GM18520 (cell line): ENCODE measurements around the gene DUSP23.
A peak's percentile ranks its signal among the peaks of the same experiment; 100 is the strongest.

ENCODE experiments used
- ATAC-seq: cut with Tn5 transposase; IDR thresholded peaks from one replicate; pipeline ENCODE4 v1.9.1; 2021; ENCODE audit not compliant: unreplicated experiment

DUSP23 gene

DNA sequence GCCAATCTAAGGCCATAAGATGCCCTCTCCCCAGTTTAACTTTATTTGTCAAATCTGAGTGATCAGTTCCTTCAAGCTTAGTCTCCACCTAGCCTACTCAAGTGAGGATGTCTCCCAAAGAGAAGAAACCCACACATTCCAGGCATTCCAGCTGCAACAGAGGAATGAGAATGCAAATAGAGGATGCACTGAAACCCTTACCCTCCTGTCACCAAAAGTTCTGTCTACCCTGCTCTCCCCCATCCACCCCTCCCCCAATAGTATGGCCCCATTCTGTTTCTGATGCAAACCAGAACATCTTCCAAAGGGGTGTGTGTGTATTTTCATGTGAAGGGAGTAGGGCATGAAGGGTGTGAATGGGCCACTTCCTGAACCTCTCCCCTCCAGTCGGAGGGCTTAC lies 3.0 kb downstream of the DUSP23 start:
- no peak for ATAC-seq

DNA sequence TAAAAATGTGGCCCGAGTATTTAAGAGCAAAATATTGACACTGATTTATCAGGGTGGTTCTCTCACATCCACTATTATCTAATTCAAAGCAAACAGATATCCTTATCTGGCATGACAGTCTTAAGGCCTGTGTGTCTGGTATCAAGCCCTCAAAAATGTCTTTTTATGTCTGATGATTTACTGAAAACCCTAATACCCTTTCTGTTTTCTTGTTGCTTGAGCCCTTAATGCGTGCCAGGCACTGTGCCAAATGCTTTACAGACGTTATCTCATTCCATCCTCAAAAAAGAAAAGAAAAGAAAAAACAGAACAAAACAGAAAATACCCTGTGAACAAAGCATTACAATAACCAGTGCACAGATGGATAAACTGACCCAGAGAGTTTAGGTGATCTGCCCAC lies 5.7 kb downstream of the DUSP23 start:
- ATAC-seq, result no peak

DNA sequence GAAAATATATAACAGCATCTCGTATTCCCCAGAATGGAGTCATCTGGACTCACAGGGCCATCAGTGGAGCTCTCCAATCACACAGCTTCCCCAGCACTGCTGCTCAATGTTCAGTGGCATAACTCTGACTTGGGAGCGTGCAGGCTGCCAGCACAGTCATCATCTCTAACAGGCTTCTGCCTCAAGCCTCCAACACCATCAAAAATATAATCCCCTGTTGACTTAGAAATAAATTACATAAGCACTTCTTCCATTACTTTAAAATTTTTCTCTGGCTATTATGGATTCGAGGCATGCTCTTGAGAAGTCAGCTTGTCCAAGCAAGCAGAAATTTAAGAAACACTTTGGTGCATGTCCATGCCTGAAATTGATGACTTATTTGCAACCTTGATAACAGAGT lies 6.2 kb downstream of the DUSP23 start:
- ATAC-seq, result no peak

DNA sequence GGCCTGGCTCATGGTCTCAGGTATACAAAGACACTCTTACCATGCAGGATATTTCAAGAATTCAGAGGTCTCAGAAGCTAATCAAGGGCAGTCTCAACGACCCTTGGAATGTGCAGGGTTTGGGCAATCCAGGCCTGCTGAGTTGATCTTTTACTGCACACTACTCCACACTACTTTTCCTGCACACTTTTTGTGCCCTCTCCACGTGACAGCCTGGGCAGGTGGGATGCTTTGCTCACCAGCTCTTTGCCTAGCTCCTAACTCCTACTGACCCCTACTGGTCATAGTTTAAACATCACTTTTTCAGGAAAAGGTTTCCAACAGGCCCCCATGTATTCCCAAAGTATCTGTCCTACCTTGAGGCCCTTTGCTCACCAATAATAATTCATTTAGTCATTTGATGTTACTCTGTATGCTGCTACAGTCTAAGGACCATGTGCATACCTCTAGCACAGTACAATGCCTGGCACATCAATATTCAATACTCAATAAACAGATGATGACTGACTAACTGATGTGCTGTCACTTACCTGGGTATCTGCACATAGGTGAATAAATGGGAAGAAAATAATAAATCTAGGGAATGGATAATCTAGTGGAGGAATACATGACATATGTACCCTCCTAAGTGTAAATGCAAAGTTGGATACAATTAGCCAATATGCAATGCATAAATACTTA lies 9.6 kb downstream of the DUSP23 start:
- no peak for ATAC-seq

DNA sequence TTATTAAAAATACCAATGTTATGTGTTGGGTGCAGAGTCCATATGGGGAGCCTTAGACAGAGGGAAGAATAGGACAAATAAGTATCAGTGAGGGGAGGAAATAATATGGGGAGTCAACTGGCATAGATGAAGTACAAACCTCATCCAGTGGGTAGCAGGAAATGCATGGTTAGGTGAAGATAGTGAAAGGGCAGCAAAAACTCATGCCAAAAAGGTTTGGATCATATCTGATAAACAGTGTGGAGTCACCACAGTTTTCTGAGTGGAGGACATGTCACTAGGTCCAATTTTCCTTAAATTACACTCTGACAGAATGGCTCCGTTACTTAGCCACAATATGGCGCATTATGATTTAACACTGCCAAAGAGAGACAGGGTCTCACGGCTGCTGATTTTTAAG lies 10.3 kb downstream of the DUSP23 start:
- ATAC-seq, result no peak

DNA sequence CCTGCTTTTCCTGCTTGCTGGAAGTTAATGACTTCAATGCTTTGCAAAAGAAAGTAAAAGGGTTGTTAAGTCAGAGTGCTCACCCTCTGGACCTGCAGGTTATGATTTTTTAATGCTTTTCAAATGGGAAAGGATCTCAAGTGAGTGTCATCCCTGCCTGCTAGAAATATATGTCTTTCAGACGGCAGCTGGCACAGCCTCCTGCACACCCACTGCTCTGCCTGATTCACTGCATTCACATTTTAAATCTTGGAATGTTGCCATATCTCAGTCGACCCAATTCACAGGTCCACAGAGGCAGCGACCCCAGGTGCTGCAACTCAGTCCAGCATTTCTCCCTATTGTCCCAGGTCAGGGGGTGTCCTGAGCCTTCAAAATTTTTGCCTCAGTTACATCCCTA lies 10.7 kb downstream of the DUSP23 start:
- no peak for ATAC-seq

DNA sequence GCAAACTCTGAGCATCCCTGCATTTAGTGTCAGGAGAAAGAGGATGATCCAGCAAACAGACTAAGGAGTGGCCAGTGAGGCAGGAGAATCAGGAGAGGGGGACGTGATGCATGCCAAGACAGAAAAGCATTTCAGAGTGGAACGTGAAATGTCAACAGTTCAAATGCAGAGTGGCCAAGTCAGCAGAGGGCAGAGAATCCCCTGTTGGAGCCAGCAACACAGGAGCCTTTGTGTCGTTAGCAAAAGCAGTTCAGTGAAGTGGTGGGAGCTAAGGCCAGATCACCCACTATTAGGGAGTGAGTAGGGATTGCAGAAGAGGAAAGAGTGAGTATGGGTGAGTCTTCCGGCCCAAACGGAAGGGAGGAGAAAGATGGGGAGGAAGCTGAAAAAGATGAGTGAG lies 14.8 kb downstream of the DUSP23 start:
- no peak for ATAC-seq

DNA sequence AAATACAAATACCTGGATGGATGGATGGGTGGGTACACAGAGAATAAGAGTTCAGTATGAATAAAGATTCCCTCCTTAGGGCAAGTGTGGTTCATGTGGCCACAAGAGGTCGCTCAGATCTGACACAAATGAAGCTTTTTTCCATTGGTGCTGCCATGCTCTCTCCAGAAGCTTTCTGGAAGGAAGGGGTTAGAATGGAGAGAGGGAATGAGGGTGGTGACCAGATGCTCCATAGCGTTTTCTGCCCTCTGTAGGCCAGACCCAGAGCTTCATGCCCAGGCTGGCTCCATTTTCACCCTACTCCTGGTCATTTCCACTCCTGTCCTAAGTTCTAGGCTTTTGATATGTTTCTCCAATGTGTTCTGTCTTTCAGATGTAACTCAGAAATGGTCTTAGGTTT lies 18.1 kb downstream of the DUSP23 start:
- ATAC-seq, result no peak

DNA sequence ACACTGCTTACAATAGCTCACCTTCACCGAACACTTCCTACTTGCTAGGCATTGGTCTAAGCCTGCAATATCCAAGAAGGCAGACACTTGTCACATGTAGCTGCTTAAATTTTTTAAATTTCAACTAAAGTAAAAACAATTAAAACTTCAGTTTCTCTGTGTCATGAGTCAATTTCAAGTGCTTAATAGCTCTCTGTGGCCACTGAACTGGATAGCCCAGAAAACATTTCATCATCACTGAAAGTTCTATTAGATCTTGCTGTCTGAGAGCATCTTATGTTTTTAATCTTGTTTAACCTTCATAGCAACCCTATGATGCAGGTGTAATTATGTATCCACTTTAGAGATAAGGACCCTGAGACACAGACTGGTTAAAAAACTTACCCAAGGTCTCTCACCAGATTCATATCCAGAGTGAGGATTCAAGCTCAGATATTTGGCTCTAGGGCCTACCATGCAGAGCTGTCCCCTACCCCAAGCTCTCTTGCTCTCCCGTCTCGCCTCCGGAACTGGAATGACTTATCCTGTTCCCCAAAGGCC lies 18.8 kb downstream of the DUSP23 start:
- no peak for ATAC-seq

DNA sequence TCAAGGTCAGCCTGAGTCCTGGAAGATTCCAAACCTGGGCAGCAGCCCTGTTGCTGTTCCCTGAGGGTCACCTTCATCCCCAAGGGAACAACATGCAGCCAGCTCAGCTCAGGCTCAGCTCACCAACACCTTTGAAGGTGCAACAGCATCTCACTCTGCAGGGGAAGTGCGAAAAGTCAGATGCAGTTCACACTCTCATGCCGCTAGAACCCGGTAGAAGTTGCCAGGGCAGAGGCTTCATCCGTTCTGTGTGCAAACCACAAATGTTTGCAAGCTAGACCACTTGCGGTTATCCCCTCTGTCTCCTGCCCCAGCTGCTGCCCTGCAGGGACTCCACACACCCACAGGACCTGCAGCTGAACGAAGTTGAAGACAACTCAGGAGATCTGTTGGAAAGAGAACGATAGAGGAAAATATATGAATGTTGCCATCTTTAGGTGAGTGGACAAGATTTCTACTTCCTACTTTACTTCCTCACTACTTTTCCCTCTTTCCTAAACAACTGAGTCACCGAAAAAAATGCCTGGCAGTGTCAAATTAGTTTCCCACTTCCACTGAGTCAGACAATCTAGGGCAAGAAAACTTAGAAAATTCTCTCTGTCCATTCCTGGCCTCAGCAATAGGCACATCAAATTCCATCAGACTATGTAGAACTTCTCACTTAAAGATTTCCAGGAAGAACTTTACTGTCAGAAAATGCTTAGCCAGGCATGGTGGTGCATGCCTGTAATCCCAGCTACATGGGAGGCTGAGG lies 19.6 kb downstream of the DUSP23 start:
- ATAC-seq, result peak; percentile 88

DNA sequence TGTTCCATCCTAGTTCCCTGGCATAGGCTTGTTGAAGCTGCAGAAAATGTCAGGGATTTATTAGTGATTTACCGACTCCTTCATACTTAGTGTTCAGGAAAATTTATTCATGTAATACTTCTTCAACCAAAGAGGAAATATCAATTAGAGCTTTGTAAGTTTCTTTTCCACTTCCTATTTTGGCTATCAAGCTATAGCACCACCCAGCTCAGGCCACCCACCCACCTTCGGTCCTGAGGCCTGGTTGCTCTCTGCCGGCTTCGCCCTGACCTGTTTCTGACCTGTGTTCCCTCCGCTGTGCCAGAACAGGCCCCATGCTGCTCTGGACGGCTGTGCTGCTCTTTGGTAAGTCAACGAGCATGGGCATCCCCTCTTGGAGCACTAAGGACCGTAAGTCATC lies 21.3 kb downstream of the DUSP23 start, which contains the start of gene FCRL6:
Gene FCRL6, plus strand, starts transcription at position 250 of the 400 bp plus-strand sequence. Its CDS starts 65 bp downstream, at position 315.
- no peak for ATAC-seq

DNA sequence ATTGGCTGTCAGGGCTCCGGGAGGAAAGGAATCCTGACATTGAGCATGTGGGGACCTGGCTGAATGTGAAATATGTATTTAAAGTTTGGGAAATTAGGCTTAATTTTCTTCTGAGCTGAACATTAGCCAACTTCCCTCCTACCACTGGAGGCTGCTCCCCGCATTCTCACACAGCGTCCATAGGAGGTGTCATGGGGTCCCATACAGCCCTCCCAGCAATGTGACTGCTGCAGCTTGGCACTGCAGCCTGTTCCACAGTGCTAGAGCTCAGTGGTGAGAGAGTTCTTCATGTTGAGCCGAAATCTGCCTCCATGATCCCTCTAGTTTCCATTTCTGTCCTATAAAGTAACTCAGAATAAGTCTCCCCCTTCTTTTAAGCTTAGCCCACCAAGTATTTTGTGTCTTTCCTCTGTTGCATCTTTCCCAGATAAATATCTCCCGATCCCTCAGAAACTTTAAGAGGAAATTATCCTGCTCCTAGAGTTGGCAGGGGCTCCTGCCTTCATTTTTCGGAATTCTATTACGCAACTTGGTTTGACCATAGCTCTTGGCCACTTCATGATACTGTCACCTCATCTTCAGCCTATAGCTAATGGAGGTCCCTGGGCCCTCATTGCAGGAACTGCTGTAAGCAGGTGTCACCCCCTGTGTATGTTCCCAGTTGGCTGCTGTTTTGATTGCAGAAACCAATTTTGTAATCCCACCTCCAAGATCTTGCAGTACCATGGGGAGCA lies 23.4 kb downstream of the DUSP23 start:
- no peak for ATAC-seq

DNA sequence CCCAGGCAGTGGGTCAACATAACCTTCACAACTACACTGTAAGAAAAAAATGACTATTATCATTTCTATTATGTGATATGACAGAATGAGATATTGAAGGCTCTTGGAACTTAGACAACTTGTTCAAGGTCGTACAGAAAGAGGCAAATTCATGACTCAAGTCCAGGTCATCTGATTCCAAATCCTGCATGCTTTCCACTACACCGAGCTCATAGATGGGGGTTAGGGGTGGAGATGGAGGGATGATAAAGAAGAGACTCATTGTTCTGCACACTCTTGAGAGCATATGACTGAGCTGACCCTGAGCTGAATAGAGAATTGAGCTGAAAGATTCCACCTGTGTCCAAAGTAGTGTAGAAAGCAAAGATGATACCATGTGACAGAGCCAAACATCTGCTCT lies 24.2 kb downstream of the DUSP23 start:
- no peak for ATAC-seq

DNA sequence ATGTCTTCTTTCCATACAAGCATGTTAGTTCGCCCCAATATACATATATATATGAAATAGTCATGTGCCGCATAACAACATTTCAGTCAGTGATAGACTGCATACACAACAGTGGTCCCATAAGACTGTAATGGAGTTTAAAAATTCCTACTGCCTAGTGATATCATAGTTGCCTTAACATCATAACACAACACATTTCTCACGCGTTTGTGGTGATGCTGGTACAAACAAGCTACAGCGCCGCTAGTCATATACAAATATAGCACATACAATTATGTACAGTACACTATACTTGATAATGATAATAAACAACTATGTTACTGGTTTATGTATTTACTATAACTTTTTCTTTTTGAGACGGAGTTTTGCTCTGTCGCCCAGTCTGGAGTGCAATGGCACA lies 35.2 kb downstream of the DUSP23 start:
- ATAC-seq, result no peak

DNA sequence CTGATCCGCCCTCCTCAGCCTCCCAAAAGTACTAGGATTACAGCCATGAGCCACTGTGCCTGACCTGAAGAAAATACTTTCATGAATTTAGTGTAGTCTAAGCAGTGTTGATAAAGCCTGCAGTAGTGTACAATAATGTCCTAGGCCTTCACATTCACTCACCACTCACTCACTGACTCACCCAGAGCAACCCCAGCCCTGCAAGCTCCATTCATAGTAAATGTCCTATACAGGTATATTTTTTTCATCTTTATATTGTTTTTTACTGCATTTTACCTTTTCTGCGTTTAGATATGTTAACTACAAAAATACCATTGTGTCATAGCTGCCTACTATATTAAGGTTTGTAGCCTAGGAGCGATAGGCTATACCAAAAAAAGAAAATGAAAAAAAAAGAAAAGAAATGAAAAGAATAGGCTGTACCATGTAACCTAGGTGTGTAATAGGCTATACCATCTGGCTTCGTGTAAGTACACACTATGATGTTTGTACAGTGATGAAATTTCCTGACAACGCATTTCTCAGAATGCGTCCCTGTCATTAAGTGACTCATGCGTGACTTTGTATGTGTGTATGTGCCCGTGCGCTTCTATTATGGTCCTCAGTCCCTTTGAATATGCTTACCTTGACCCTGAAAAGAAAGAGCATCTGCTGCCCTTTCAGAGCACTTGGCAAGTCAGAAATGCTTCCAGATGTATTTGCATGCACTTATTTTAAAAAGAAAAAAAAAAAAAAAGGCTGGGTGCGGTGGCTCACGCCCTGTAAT lies 36.7 kb downstream of the DUSP23 start:
- ATAC-seq, result no peak

DNA sequence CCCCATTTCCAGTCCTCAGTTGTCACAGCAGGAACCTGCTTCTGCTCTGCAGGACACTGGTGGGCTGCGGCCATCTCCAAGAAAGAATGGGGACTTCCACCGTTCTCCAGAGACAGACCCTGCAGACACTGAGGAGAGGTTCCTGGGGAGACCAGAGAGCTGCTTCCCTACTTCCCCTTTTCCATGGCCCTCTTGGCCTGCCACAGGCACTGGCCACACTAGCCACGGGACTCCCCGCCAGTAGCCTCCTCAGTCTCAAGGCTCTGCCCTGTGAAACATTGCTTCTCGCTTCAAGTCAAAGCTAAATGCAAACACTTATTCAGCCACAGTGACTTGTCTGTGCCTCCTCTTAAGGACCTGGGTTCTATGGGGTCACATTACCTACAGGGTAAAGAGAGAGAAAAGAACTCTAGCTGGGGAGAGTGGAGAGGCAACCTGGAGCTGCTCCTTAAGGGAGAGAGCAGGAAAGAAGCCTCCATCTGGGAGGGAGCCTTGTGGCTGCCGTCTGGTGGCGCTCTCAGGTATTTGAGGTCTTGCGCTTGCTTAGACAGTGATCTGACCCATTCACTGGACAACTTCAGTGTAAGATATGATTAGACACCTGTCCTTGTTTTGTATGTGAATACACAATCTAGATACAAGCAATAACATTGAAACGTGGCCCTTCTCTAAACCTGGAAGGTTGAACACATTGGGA lies 40.6 kb downstream of the DUSP23 start:
- no peak for ATAC-seq

DNA sequence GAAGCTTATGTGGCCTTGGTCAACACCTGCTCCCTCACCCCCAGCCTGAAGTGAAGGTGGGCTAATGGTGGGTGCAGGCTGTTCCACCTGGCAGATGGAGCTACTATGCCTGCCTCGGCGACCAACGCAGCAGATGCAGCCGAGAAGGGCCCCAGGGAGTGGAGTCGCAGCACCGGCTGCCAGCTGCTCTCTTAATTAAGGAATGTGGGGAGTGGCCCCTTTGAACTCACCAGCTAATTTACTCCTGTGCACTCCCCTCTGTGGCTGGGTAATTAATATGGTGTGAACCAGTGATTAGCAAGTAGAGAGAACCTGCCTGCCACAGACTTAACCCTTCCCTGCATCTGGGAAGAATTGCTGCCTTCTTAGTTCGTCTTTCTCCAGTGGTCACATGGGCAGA lies 42.6 kb downstream of the DUSP23 start:
- no peak for ATAC-seq

DNA sequence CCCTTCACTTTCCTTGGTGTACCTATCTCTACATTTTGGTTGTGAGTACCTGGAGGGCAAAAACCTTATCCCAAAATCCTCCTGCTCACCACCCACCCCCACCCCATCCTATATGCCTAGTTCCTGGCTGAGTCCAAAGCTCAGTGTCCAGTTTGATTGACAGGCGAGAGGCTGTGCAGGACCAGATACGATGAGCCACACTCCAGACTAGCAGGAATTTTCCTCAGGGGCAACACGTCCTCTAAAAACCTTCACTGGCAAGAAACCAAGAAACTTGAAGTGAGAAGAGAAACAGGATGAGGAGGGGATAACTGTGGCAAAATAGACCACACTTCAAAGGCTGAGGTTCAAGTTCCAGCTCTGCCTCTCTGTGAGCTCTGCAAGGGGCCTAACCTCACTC lies 44.8 kb downstream of the DUSP23 start:
- ATAC-seq, result no peak

DNA sequence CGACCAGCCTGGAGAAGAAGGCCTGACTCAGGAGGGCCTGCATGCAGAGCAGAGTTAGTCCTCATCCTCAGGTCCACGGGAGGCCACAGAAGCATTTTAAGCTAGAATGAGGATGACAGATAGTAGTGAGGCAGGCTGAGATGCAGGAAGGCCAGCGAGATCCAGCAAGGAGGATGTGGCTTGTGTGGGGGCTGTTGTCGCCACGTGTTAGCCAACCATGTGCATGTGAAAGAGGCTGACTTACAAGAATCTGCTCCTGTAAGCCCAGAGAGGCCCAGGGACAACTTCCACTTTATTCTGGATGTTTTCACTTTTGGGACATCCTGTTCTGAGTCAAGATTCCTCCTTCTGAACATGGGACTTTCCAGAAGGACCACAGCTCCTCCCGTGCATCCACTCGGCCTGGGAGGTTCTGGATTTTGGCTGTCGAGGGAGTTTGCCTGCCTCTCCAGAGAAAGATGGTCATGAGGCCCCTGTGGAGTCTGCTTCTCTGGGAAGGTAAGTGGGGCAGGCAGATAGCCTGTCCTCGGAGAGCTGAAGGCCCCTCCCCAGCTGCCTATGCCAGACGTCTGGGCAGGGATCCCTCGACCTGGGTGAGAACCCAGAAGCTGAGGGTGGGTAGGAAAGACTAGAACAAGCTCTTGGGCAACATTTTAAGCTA lies 45.8 kb downstream of the DUSP23 start, which contains the start of gene SLAMF8:
Gene SLAMF8, plus strand, starts transcription at position 433 of the 661 bp plus-strand sequence. Its CDS starts 26 bp downstream, at position 459.
- ATAC-seq, result no peak

DNA sequence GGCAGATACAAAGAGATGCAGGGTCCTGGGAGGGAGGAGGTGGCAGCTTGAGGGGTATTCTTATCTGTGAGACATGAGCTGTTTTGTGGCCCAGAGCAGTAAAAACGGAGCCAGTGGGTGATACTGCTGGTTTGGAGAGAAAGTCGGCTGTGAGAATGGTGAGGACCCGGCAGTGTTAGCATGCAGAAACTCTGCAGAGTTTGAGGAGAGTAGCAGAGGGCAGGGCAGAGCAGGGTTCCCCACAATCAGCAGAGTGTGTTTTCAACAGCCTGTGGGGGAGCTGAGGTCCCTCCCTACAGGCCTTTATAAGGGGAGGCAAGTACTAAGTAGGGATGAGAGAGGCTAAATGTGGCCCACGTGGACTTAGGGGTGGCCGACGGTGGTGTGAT lies 46.3 kb downstream of the DUSP23 start:
- ATAC-seq, result no peak
